ENCODE measurements around the gene RPS6KA2.

DNA sequence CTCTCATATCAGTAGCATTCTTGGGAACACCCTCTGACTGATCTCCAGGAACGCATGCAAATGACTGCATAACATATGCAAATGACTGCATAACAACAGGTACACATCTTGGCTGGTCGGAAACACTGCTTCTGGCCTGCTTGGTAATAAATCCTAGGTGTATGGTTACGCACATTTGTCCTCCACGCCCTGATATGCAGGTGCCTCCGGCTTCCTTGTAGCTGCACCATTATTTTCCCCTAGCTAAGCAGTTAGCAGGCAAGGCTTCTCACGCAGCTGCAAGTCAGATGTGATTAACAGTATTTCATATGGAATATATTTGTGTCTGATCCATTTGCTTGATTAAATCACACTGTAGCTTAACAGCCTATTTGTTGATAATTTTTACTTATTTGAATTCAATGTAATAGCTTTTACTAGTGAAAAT, 5.9 kb downstream of the RPS6KA2 start:
- TF ChIP-seq EP300 (IDR thresholded peaks at IDR 0.05) (no peak), CTCF (IDR thresholded peaks at IDR 0.05) (no peak), POLR2A (IDR thresholded peaks at IDR 0.05) (no peak)
